ENCODE results near the gene SLC13A2. TPM values are rescaled to one million over a fixed set of nuclear protein-coding genes. Genes with fewer than 3 reads are reported as not detected.

The SLC13A2 gene
- total RNA-seq, 1 donor from 2014 or later, result not detected

GRCh38 chr17:28503420-28503819, 30.0 kb downstream of the SLC13A2 start:
- Histone ChIP-seq H3K4me3 (ENCODE audit: low read depth, low read length) (no peak overlapping the region), H3K36me3 (ENCODE audit: control insufficient read depth, insufficient read depth, low read length) (no peaks in the 10 kb centered on the region), H3K27me3 (ENCODE audit: control insufficient read depth, insufficient read depth, low read length) (no peaks in the 10 kb centered on the region)
- TF ChIP-seq, protein P1, sequence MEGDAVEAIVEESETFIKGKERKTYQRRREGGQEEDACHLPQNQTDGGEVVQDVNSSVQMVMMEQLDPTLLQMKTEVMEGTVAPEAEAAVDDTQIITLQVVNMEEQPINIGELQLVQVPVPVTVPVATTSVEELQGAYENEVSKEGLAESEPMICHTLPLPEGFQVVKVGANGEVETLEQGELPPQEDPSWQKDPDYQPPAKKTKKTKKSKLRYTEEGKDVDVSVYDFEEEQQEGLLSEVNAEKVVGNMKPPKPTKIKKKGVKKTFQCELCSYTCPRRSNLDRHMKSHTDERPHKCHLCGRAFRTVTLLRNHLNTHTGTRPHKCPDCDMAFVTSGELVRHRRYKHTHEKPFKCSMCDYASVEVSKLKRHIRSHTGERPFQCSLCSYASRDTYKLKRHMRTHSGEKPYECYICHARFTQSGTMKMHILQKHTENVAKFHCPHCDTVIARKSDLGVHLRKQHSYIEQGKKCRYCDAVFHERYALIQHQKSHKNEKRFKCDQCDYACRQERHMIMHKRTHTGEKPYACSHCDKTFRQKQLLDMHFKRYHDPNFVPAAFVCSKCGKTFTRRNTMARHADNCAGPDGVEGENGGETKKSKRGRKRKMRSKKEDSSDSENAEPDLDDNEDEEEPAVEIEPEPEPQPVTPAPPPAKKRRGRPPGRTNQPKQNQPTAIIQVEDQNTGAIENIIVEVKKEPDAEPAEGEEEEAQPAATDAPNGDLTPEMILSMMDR (IDR thresholded peaks at IDR 0.05; ENCODE audit: insufficient read depth, low read length, severe bottlenecking), result no peak
- DNase-seq (ENCODE audit: low read depth) (no peak), FAIRE-seq (no peak)

GRCh38 chr17:28505986-28506665, 32.7 kb downstream of the SLC13A2 start, which contains the start of gene FOXN1:
Gene FOXN1, plus strand, starts transcription at chr17:28506348. Its CDS starts 17,622 bp downstream, at chr17:28523970.
- no peaks in the 10 kb centered on the region for H3K36me3 ChIP-seq (ENCODE audit: control insufficient read depth, insufficient read depth, low read length)
- TF ChIP-seq, protein P1 (IDR thresholded peaks at IDR 0.05; ENCODE audit: insufficient read depth, low read length, severe bottlenecking), result no peak
- no peaks in the 10 kb centered on the region for H3K27me3 ChIP-seq (ENCODE audit: control insufficient read depth, insufficient read depth, low read length)
- FAIRE-seq, result no peak
- peak within 1 kb of the TSS; percentile 31 for H3K4me3 ChIP-seq (ENCODE audit: low read depth, low read length)
- peak; percentile 82 for DNase-seq (ENCODE audit: low read depth)

DNA sequence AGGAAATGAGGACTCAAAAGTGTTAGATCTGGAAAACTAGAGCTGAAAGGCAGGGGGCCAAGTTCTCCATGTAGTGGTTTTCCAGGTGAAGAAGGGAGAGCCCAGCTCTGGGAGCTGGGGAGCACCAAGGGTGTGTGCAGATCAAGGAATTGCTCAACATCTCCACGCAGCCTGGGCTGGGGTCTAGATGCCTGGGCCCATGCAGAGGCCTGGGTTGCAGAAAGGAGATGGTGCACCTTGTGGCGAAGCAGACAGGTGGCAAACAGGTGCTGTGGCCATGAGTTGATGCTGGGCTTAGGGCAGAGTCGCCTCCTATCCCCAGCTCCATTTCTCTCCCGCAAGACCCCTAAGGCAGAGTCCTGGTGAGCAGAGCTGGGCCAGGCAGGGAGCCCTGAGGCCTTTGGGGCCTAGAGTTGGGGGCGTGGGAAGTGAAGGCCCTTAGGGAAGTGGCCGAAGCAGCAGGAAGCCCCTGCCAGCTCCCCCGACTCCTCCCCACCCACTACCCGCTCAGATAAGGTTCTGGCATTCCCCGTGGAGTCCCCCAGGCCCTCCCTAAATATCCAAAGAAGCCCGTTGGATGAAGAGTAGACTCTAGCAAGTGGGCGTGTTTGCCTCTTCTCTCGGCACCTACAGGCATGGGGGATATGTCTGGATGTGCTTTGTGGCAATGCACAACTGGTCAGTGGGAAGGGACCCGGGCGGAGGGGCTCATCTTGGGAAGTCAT, 33.5 kb downstream of the SLC13A2 start:
- FAIRE-seq, result no peak
- H3K36me3 ChIP-seq (ENCODE audit: control insufficient read depth, insufficient read depth, low read length), result no peaks in the 10 kb centered on the region
- DNase-seq (ENCODE audit: low read depth), result no peak
- TF ChIP-seq, protein P1 (IDR thresholded peaks at IDR 0.05; ENCODE audit: insufficient read depth, low read length, severe bottlenecking), result no peak
- H3K4me3 ChIP-seq (ENCODE audit: low read depth, low read length), result peak overlapping the region; percentile 31
- no peaks in the 10 kb centered on the region for H3K27me3 ChIP-seq (ENCODE audit: control insufficient read depth, insufficient read depth, low read length)

GRCh38 chr17:28507567-28508203, 34.2 kb downstream of the SLC13A2 start:
- Histone ChIP-seq H3K27me3 (ENCODE audit: control insufficient read depth, insufficient read depth, low read length) (peaks cover 2% of the 10 kb centered on the region), H3K4me3 (ENCODE audit: low read depth, low read length) (peak overlapping the region; percentile 31), H3K36me3 (ENCODE audit: control insufficient read depth, insufficient read depth, low read length) (no peaks in the 10 kb centered on the region)
- TF ChIP-seq, protein P1 (IDR thresholded peaks at IDR 0.05; ENCODE audit: insufficient read depth, low read length, severe bottlenecking), result no peak
- DNase-seq (ENCODE audit: low read depth) (peak; percentile 75), FAIRE-seq (no peak)

GRCh38 chr17:28508211-28508724, 34.8 kb downstream of the SLC13A2 start:
- no peak for FAIRE-seq

More at GRCh38 chr17:28508211-28508724, 34.8 kb downstream of the SLC13A2 start:
- TF ChIP-seq, protein P1 (IDR thresholded peaks at IDR 0.05; ENCODE audit: insufficient read depth, low read length, severe bottlenecking), result no peak
- Histone ChIP-seq H3K36me3 (ENCODE audit: control insufficient read depth, insufficient read depth, low read length) (no peaks in the 10 kb centered on the region), H3K27me3 (ENCODE audit: control insufficient read depth, insufficient read depth, low read length) (peaks cover 3% of the 10 kb centered on the region), H3K4me3 (ENCODE audit: low read depth, low read length) (no peak overlapping the region)
- no peak for DNase-seq (ENCODE audit: low read depth)
